GM23248 (cell line): ENCODE measurements around the gene CRYBG2.

Experiments used
- EZH2 ChIP-seq: fragments of 200-600 bp; sonication (generic); IDR thresholded peaks from 2 replicates; pipeline ENCODE4 v1.6.1; 2018; ENCODE audit warnings: antibody characterized with exemption, mild to moderate bottlenecking; ENCODE audit not compliant: insufficient read depth, poor library complexity, severe bottlenecking
- EZH2phosphoT487 ChIP-seq: fragments of 200-600 bp; sonication (generic); IDR thresholded peaks from 2 replicates; pipeline ENCODE4 v1.6.1; 2018; ENCODE audit warnings: antibody characterized with exemption, moderate library complexity, mild to moderate bottlenecking, low read depth; ENCODE audit not compliant: insufficient read depth

GRCh38 chr1:26291433-26291832 lies 62.5 kb downstream of the CRYBG2 start:
- TF ChIP-seq EZH2 (no peak), EZH2phosphoT487 (no peak)
